BJ (cell line): ENCODE data around the gene SLC1A4. TPM values are rescaled to one million over a fixed set of nuclear protein-coding genes. Genes with fewer than 3 reads are reported as not detected.
"Not testable (repeated sequence)": the region's sequence is repeated elsewhere in the genome, so short reads cannot be mapped to it uniquely, and the experiment has no call there.

Source experiments
- CTCF ChIA-PET: fragments of 350-600 bp; formaldehyde crosslinking; extraction: SDS; loops from one replicate; lab custom pipeline; 2021; ENCODE audit warnings: antibody characterized with exemption, inconsistent platforms; lab: Yijun Ruan, JAX
- POLR2A ChIA-PET: fragments of 300-600 bp; sonication (Branson Sonifier 250); formaldehyde crosslinking; extraction: SDS; loops from one replicate; lab custom pipeline; 2021; ENCODE audit warnings: antibody characterized with exemption; lab: Charles Lee
- DNase-seq: peaks from one replicate; pipeline ENCODE4 v3.0.0-alpha.2; 2011; ENCODE audit warnings: low read depth
- H3K27me3 ChIP-seq: 2 replicates; pipeline ENCODE4 v1.6.0; 2011; ENCODE audit warnings: low read length; ENCODE audit not compliant: control insufficient read depth, insufficient read depth
- H3K36me3 ChIP-seq: 2 replicates; pipeline ENCODE4 v1.5.1; 2011; ENCODE audit warnings: low read length; ENCODE audit not compliant: control insufficient read depth, insufficient read depth
- H3K4me3 ChIP-seq: 2 replicates; pipeline ENCODE4 v1.5.1; 2011; ENCODE audit warnings: low read depth, mild to moderate bottlenecking, control low read depth, low read length
- CTCF ChIP-seq: IDR thresholded peaks from 2 replicates; pipeline ENCODE4 v1.5.1; 2011; ENCODE audit warnings: low read depth, mild to moderate bottlenecking, control low read depth, inconsistent platforms, low read length, moderate library complexity; ENCODE audit not compliant: insufficient read depth
- polyA plus RNA-seq: library from polyadenylated mRNA; depleted of rRNA; stranded (reverse); fragments of >200 nt; gene quantifications from 2 replicates; pipeline ENCODE4 v1.2.3, GENCODE V29; 2011

Gene SLC1A4
- polyA plus RNA-seq, 1 experiment, result 80.7 TPM

DNA sequence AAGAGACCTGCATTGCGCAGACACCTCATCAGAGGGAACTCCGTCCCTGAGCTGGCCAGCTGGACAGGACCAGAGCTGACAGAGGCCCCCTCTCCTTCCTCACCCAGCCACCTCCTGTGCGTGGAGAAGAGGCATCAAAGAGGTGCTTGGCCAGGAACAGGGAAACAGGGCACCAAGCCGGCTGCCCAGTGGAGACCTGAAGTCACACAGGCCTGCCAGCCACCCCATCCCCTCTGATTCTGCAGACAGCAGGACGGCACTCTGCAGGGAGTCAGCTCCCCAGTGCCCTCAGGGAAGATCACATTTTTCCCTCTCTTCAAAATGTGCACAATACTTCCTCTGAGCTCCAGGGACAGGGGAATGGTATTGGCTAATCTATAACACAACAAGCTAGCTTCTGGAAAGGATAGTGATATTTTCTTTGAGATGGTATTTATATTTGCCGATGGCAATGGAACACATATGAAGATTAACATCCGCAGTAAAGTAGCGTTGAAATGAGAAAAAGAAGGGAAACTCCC, 30.5 kb downstream of the SLC1A4 start:
- CTCF ChIA-PET, result interaction anchor here (0.8 to 1.0 kb wide), 2 partner anchors 12 to 23 kb away, joined by 3 read pairs; no protein-coding TSS in a partner anchor
- POLR2A ChIA-PET, result no interaction called here
- no peak for DNase-seq
- no peak for TF ChIP-seq CTCF
- H3K27me3 ChIP-seq, result no peaks in the 10 kb centered on the region
- H3K4me3 ChIP-seq, result no peak overlapping the region
- peaks cover 16% of the 10 kb centered on the region for H3K36me3 ChIP-seq

- CTCF ChIA-PET, result interaction anchor here (0.8 to 1.0 kb wide), 2 partner anchors 13 to 22 kb away, joined by 3 read pairs; no protein-coding TSS in a partner anchor
- H3K4me3 ChIP-seq, H3K27me3 ChIP-seq, DNase-seq, POLR2A ChIA-PET: not testable (repeated sequence)
- H3K36me3 ChIP-seq, result peaks cover 16% of the 10 kb centered on the region
These were observed 31.1 kb downstream of the SLC1A4 start for GRCh38 chr2:65020251-65020650.

DNA sequence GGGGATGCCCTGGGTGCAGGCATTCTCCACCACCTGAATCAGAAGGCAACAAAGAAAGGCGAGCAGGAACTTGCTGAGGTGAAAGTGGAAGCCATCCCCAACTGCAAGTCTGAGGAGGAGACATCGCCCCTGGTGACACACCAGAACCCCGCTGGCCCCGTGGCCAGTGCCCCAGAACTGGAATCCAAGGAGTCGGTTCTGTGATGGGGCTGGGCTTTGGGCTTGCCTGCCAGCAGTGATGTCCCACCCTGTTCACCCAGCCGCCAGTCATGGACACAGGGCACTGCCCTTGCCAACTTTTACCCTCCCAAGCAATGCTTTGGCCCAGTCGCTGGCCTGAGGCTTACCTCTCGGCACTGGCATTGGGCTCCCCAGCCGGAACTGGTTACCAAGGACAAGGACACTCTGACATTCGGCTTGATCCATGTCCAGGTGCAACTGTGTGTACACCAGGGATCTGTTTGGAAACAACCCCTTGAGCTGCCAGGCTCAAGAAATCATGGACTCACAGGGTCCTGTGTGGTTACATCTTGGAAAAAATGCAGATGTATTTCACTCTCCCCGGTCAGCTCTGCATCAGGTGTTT, 31.8 kb downstream of the SLC1A4 start:
- no peaks in the 10 kb centered on the region for H3K27me3 ChIP-seq
- TF ChIP-seq CTCF, result no peak
- no peak overlapping the region for H3K4me3 ChIP-seq
- DNase-seq, result no peak
- peaks cover 16% of the 10 kb centered on the region for H3K36me3 ChIP-seq
- ChIA-PET CTCF (interaction anchor here (1.1 kb wide), 1 partner anchor 12 kb away, joined by 3 read pairs; no protein-coding TSS in a partner anchor), POLR2A (no interaction called here)

GRCh38 chr2:65021709-65022108, 32.5 kb downstream of the SLC1A4 start:
- CTCF ChIA-PET, result interaction anchor here (1.1 kb wide), 1 partner anchor 13 kb away, joined by 3 read pairs; no protein-coding TSS in a partner anchor
- Histone ChIP-seq H3K27me3 (no peaks in the 10 kb centered on the region), H3K36me3 (peaks cover 14% of the 10 kb centered on the region), H3K4me3 (no peak overlapping the region)
- no peak for DNase-seq
- no peak for TF ChIP-seq CTCF
- POLR2A ChIA-PET, result no interaction called here

DNA sequence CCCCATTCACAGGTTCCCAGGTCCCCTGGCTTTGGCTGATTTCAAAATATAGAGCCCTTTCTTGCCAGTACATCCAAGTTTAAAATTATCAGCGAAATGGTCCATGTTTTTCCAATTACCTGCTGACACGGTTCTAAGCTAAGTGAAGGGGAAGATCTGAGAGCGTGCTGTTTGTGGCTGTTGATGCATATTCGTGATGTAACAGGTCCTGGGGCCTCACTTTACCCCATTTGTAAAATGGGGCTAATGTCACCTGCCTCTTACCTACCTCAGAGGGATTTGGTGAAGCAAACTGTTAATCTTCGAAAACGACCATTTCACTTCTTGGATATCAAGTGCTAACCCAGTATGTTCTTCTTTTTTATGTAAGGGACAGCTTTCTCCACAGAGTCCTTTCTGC, 33.0 kb downstream of the SLC1A4 start:
- CTCF ChIA-PET, result no interaction called here
- Histone ChIP-seq H3K27me3 (no peaks in the 10 kb centered on the region), H3K36me3 (peaks cover 12% of the 10 kb centered on the region), H3K4me3 (no peak overlapping the region)
- no peak for DNase-seq
- no peak for TF ChIP-seq CTCF
- POLR2A ChIA-PET, result no interaction called here

GRCh38 chr2:65023742-65024141, 34.5 kb downstream of the SLC1A4 start:
- ChIA-PET CTCF (no interaction called here), POLR2A (no interaction called here)
- Histone ChIP-seq H3K4me3 (no peak overlapping the region), H3K27me3 (no peaks in the 10 kb centered on the region), H3K36me3 (peaks cover 8% of the 10 kb centered on the region)
- TF ChIP-seq CTCF, result no peak
- no peak for DNase-seq
